GM12878 (cell line): ENCODE results near the gene MIEN1. TPM values are rescaled to one million over a fixed set of nuclear protein-coding genes. Genes with fewer than 3 reads are reported as not detected.

ENCODE experiments used
- ATAC-seq: fragments of 200-7000 bp; cut with Tn5 transposase; 3 replicates; pipeline ENCODE4 v1.9.1; 2020; ENCODE audit warnings: mild to moderate bottlenecking, moderate library complexity
- BruUV-seq: library from RNA; stranded (reverse); fragments of 400-500 nt; replicated peaks from 2 replicates; lab custom pipeline; 2021; lab: Mats Ljungman, UMichigan
- CTCF ChIA-PET: fragments of 300-600 bp; sonication (Branson Sonifier 250); formaldehyde crosslinking; extraction: SDS; loops from one replicate; lab custom pipeline; 2021; ENCODE audit warnings: inconsistent platforms; lab: Yijun Ruan, JAX
- POLR2A ChIA-PET: fragments of 350-600 bp; formaldehyde crosslinking; extraction: SDS; loops from one replicate; lab custom pipeline; 2021; ENCODE audit warnings: inconsistent platforms; lab: Charles Lee
- RAD21 ChIA-PET: fragments of 300-600 bp; sonication (Branson Sonifier 250); formaldehyde crosslinking; loops from one replicate; lab custom pipeline; 2023; ENCODE audit warnings: antibody characterized with exemption; ENCODE audit not compliant: unreplicated experiment; lab: Charles Lee
- SMC1A ChIA-PET: fragments of 300-600 bp; sonication (Branson Sonifier 250); formaldehyde crosslinking; loops from one replicate; lab custom pipeline; 2023; ENCODE audit not compliant: unreplicated experiment, uncharacterized antibody; lab: Charles Lee
- DNase-seq: peaks from one replicate; pipeline ENCODE4 v3.0.0-alpha.2; 2011; ENCODE audit warnings: low read depth, low spot score
- FAIRE-seq: peaks from 3 replicates; lab custom pipeline; 2011; peaks lifted over from hg19 to GRCh38; lab: Jason Lieb, UNC
- H2AFZ ChIP-seq: 2 replicates; pipeline ENCODE4 v1.6.0; 2011; ENCODE audit warnings: low read depth, low read length, control low read depth; ENCODE audit not compliant: control insufficient read depth
- H3K27ac ChIP-seq: 2 replicates; pipeline ENCODE4 v1.5.1; 2011; ENCODE audit warnings: control low read depth; ENCODE audit not compliant: control insufficient read depth, insufficient read depth
- H3K27me3 ChIP-seq, 2 experiments: replicated peaks in 1 of 2; 2 replicates each; pipeline versions ENCODE4 v1.6.0 to v1.6.1; 2011; ENCODE audit warnings: low read length in 1 of 2; ENCODE audit not compliant: control insufficient read depth in 2 of 2, insufficient read depth in 2 of 2
- H3K36me3 ChIP-seq, 2 experiments: 2 replicates each; pipeline ENCODE4 v1.5.1; 2011; ENCODE audit warnings: low read length in 1 of 2; ENCODE audit not compliant: control insufficient read depth in 2 of 2, insufficient read depth in 2 of 2
- H3K4me1 ChIP-seq: 2 replicates; pipeline ENCODE4 v1.6.1; 2011; ENCODE audit warnings: mild to moderate bottlenecking, low read length, moderate library complexity, mixed read lengths; ENCODE audit not compliant: control insufficient read depth, insufficient read depth
- H3K4me2 ChIP-seq: 2 replicates; pipeline ENCODE4 v1.6.0; 2011; ENCODE audit warnings: control low read depth; ENCODE audit not compliant: control insufficient read depth, insufficient read depth
- H3K4me3 ChIP-seq: fragments of 200-600 bp; sonication (generic); 2 replicates; pipeline ENCODE4 v1.5.1; 2016
- H3K79me2 ChIP-seq: 2 replicates; pipeline ENCODE4 v1.6.0; 2011; ENCODE audit warnings: low read length; ENCODE audit not compliant: control insufficient read depth, insufficient read depth
- H3K9ac ChIP-seq: 2 replicates; pipeline ENCODE4 v1.8.0; 2011; ENCODE audit warnings: low read length, control low read depth, mixed read lengths; ENCODE audit not compliant: control insufficient read depth, insufficient read depth
- H3K9me3 ChIP-seq: replicated peaks from 3 replicates; pipeline ENCODE4 v1.5.1; 2011; ENCODE audit warnings: mild to moderate bottlenecking, low read length; ENCODE audit not compliant: control insufficient read depth, insufficient read depth
- H4K20me1 ChIP-seq: 2 replicates; pipeline ENCODE4 v1.6.0; 2011; ENCODE audit not compliant: control insufficient read depth, insufficient read depth
- CHD2 ChIP-seq: IDR thresholded peaks from 2 replicates; pipeline ENCODE4 v1.6.1; 2011; ENCODE audit warnings: low read depth, low read length, improper control_type of control experiment, borderline replicate concordance
- IKZF1 ChIP-seq: fragments of 450-650 bp; conservative IDR thresholded peaks from 2 replicates; pipeline ENCODE4 v1.6.1; 2017; ENCODE audit warnings: antibody characterized with exemption, mild to moderate bottlenecking
- MTA3 ChIP-seq: IDR thresholded peaks from 2 replicates; pipeline ENCODE4 v1.6.1; 2012; ENCODE audit warnings: low read length, inconsistent platforms, borderline replicate concordance
- PML ChIP-seq: IDR thresholded peaks from 2 replicates; pipeline ENCODE4 v1.6.1; 2012; ENCODE audit warnings: low read length, inconsistent platforms
- RAD21 ChIP-seq: IDR thresholded peaks from 2 replicates; pipeline ENCODE4 v1.6.1; 2011; ENCODE audit warnings: mild to moderate bottlenecking, low read depth, low read length, moderate library complexity; ENCODE audit not compliant: insufficient read depth
- SPI1 ChIP-seq: IDR thresholded peaks from 2 replicates; pipeline ENCODE4 v1.6.1; 2011; ENCODE audit warnings: low read depth, mild to moderate bottlenecking, low read length, moderate library complexity, borderline replicate concordance; ENCODE audit not compliant: insufficient read depth
- WGBS: methylation state at CpG from one replicate; pipeline ENCODE4 v1.1.6; 2016; ENCODE audit warnings: low lambda C conversion rate; ENCODE audit not compliant: insufficient replicate concordance, insufficient coverage; ENCODE audit errors: missing lambda C conversion rate; 5-methylcytosine and 5-hydroxymethylcytosine counted together
- in situ Hi-C: fragments of 300-500 bp; cut with MboI; formaldehyde crosslinking; loops from 9 replicates; pipeline ENCODE4 v1.14.3; 2018; ENCODE audit warnings: mixed read lengths
- intact Hi-C: fragments of 100-400 bp; cut with micrococcal nuclease; formaldehyde crosslinking; loops from one replicate; pipeline ENCODE4 v1.14.2; 2022; ENCODE audit not compliant: unreplicated experiment
- microRNA-seq: library from miRNA; unstranded; fragments of <30 nt; microRNA quantifications from one replicate; pipeline ENCODE4, GENCODE V29; 2018
- polyA plus RNA-seq, 11 experiments: library from polyadenylated mRNA; depleted of rRNA in 4 of 11; unstranded in 6 of 11; stranded (reverse) in 5 of 11; fragments of >200 nt; fragmentation: Nextera tagmentation in 4 of 11; fragmentation: Illumina TruSeq in 1 of 11; extraction: Ambion mirVana in 4 of 11; extraction: Trizol in 1 of 11; gene quantifications; 1 replicate in 1 of 11; 2 replicates in 10 of 11; pipeline versions ENCODE4 v1.2.1 to v1.2.3, GENCODE V29; 2011 to 2016; ENCODE audit warnings: inconsistent platforms in 2 of 11, missing spikeins in 2 of 11, low read depth in 1 of 11
- small RNA-seq: library from RNA; depleted of rRNA; stranded (forward); fragments of <200 nt; gene quantifications from one replicate; pipeline ENCODE3, GENCODE V24; 2014
- total RNA-seq, 4 experiments: library from RNA; depleted of rRNA in 3 of 4; stranded (reverse); fragments of >200 nt in 3 of 4; fragmentation: Illumina TruSeq in 1 of 4; extraction: Trizol in 1 of 4; gene quantifications; 2 replicates each; pipeline versions ENCODE4 v1.2.1 to v1.2.3, GENCODE V29; 2013 to 2021
- TF ChIP-seq, protein P1 (sequence below): fragments of 450-650 bp; IDR thresholded peaks from 2 replicates; pipeline ENCODE4 v1.6.1; 2017; ENCODE audit warnings: mild to moderate bottlenecking, moderate library complexity

The MIEN1 gene
- total and polyA plus RNA-seq, 10 of the 15 experiments (the other 5 are each of a cell fraction or from before 2014, with no cell fraction given) = 24.9 to 89.1 (median 47.7) TPM

- Histone ChIP-seq H2AFZ (peak overlapping the region; percentile 81), H3K27ac (peak overlapping the region; percentile 33; the same call in 1 of the 2 replicates), H4K20me1 (no peaks in the 10 kb centered on the region), H3K4me1 (peaks cover 45% of the 10 kb centered on the region), H3K36me3 (no peaks in the 10 kb centered on the region), H3K79me2 (no peaks in the 10 kb centered on the region), H3K9me3 (no peaks in the 10 kb centered on the region), H3K4me2 (no peak overlapping the region), H3K4me3 (no peak overlapping the region), H3K9ac (no peak overlapping the region; the same call in 1 of the 2 replicates), H3K27me3 (no peaks in the 10 kb centered on the region)
- intact Hi-C loops = no loop called here
- SMC1A ChIA-PET = interaction anchor here (0.9 kb wide), 1 partner anchor 114 kb away, joined by 3 read pairs; no protein-coding TSS in a partner anchor
- no TSS peak for BruUV-seq
- CTCF ChIA-PET = interaction anchor here (0.6 to 2.8 kb wide), 10 partner anchors 9 to 191 kb away, joined by 3 to 11 read pairs (median 5); partner anchors contain the start of gene MIEN1
- ATAC-seq (peak; percentile 20; the same call in 1 of the 3 replicates), FAIRE-seq (no peak), DNase-seq (no peak)
- TF ChIP-seq, protein P1, sequence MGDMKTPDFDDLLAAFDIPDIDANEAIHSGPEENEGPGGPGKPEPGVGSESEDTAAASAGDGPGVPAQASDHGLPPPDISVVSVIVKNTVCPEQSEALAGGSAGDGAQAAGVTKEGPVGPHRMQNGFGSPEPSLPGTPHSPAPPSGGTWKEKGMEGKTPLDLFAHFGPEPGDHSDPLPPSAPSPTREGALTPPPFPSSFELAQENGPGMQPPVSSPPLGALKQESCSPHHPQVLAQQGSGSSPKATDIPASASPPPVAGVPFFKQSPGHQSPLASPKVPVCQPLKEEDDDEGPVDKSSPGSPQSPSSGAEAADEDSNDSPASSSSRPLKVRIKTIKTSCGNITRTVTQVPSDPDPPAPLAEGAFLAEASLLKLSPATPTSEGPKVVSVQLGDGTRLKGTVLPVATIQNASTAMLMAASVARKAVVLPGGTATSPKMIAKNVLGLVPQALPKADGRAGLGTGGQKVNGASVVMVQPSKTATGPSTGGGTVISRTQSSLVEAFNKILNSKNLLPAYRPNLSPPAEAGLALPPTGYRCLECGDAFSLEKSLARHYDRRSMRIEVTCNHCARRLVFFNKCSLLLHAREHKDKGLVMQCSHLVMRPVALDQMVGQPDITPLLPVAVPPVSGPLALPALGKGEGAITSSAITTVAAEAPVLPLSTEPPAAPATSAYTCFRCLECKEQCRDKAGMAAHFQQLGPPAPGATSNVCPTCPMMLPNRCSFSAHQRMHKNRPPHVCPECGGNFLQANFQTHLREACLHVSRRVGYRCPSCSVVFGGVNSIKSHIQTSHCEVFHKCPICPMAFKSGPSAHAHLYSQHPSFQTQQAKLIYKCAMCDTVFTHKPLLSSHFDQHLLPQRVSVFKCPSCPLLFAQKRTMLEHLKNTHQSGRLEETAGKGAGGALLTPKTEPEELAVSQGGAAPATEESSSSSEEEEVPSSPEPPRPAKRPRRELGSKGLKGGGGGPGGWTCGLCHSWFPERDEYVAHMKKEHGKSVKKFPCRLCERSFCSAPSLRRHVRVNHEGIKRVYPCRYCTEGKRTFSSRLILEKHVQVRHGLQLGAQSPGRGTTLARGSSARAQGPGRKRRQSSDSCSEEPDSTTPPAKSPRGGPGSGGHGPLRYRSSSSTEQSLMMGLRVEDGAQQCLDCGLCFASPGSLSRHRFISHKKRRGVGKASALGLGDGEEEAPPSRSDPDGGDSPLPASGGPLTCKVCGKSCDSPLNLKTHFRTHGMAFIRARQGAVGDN = peak; percentile 53; the same call in 1 of the 2 replicates
- no peak for TF ChIP-seq PML
- TF ChIP-seq MTA3 = no peak
- TF ChIP-seq IKZF1 = peak; percentile 47; the same call in 1 of the 2 replicates
- TF ChIP-seq SPI1 = 0 out of 2 replicates have a peak, but pooled peaks have one; percentile 5
- TF ChIP-seq CHD2 = no peak
- TF ChIP-seq RAD21 = no peak
- POLR2A ChIA-PET = interaction anchor here (0.5 to 1.4 kb wide), 2 partner anchors 9 to 97 kb away, joined by 3 to 7 read pairs; no protein-coding TSS in a partner anchor
- RAD21 ChIA-PET = interaction anchor here (0.7 kb wide), 1 partner anchor 41 kb away, joined by 3 read pairs; no protein-coding TSS in a partner anchor
- in situ Hi-C loops = no loop called here
- 55% methylated on average over 12 of the region's 12 CpGs for WGBS
Observed at GRCh38 chr17:39679521-39680192, 50.7 kb downstream of the MIEN1 start.

Small RNA genes within 50 kb of the gene (microRNA-seq; reads per million reads assigned to microRNA genes)
- gene MIR4728 = not detected

Small RNA genes within 50 kb of the gene (small RNA-seq; reads per million reads assigned to genes)
- not detected for gene MIR4728

Other genes starting within 250 kb of the MIEN1 start
Only the 7 nearest of the 14 such genes appear.
- not detected in 2 replicates for gene PPP1R1B, start 103.6 kb downstream of the MIEN1 start, total RNA-seq (2014; rRNA removed)
- gene PPP1R1B, start 103.6 kb downstream of the MIEN1 start, total RNA-seq (2014; rRNA removed; fragmentation: Illumina TruSeq; extraction: Trizol) = not detected in 2 replicates
- not detected in 2 replicates for gene PPP1R1B, start 103.6 kb downstream of the MIEN1 start, total RNA-seq (2021)
- 0.08 and 0.10 TPM in 2 replicates for gene PPP1R1B, start 103.6 kb downstream of the MIEN1 start, polyA plus RNA-seq (2011; rRNA removed)
- not detected in 2 replicates for gene PPP1R1B, start 103.6 kb downstream of the MIEN1 start, polyA plus RNA-seq (2014; fragmentation: Illumina TruSeq; extraction: Trizol)
- gene PPP1R1B, start 103.6 kb downstream of the MIEN1 start, polyA plus RNA-seq (2014; fragmentation: Nextera tagmentation; extraction: Ambion mirVana) = not detected
- gene PPP1R1B, start 103.6 kb downstream of the MIEN1 start, polyA plus RNA-seq (2014; rRNA removed) = not detected in 2 replicates
- not detected for gene PPP1R1B, start 103.6 kb downstream of the MIEN1 start, polyA plus RNA-seq (2016; fragmentation: Nextera tagmentation; extraction: Ambion mirVana)
- gene STARD3, start 93.4 kb downstream of the MIEN1 start, total RNA-seq (2014; rRNA removed) = 16.4 and 21.5 TPM in 2 replicates
- 14.3 and 15.8 TPM in 2 replicates for gene STARD3, start 93.4 kb downstream of the MIEN1 start, total RNA-seq (2014; rRNA removed; fragmentation: Illumina TruSeq; extraction: Trizol)
- 46.3 and 48.2 TPM in 2 replicates for gene STARD3, start 93.4 kb downstream of the MIEN1 start, total RNA-seq (2021)
- gene STARD3, start 93.4 kb downstream of the MIEN1 start, polyA plus RNA-seq (2011; rRNA removed) = 34.0 and 57.7 TPM in 2 replicates
- 17.7 and 24.8 TPM in 2 replicates for gene STARD3, start 93.4 kb downstream of the MIEN1 start, polyA plus RNA-seq (2014; fragmentation: Illumina TruSeq; extraction: Trizol)
- gene STARD3, start 93.4 kb downstream of the MIEN1 start, polyA plus RNA-seq (2014; fragmentation: Nextera tagmentation; extraction: Ambion mirVana) = 1 to 10 TPM in 1 of 2 experiments, under 1 TPM in 1; 0.08 to 1.4 TPM
- 41.0 and 62.7 TPM in 2 replicates for gene STARD3, start 93.4 kb downstream of the MIEN1 start, polyA plus RNA-seq (2014; rRNA removed)
- gene STARD3, start 93.4 kb downstream of the MIEN1 start, polyA plus RNA-seq (2016; fragmentation: Nextera tagmentation; extraction: Ambion mirVana) = 10 to 100 TPM; 30.2 to 38.8 TPM
- gene TCAP, start 65.2 kb downstream of the MIEN1 start, total RNA-seq (2014; rRNA removed) = 0.17 and 0.33 TPM in 2 replicates
- gene TCAP, start 65.2 kb downstream of the MIEN1 start, total RNA-seq (2014; rRNA removed; fragmentation: Illumina TruSeq; extraction: Trizol) = 0.32 and 0.36 TPM in 2 replicates
- gene TCAP, start 65.2 kb downstream of the MIEN1 start, total RNA-seq (2021) = 0.69 and 0.95 TPM in 2 replicates
- 0.39 and 0.40 TPM in 2 replicates for gene TCAP, start 65.2 kb downstream of the MIEN1 start, polyA plus RNA-seq (2011; rRNA removed)
- gene TCAP, start 65.2 kb downstream of the MIEN1 start, polyA plus RNA-seq (2014; fragmentation: Illumina TruSeq; extraction: Trizol) = 0.25 TPM in 1 of 2 replicates, not detected in the other
- gene TCAP, start 65.2 kb downstream of the MIEN1 start, polyA plus RNA-seq (2014; fragmentation: Nextera tagmentation; extraction: Ambion mirVana) = not detected
- gene TCAP, start 65.2 kb downstream of the MIEN1 start, polyA plus RNA-seq (2014; rRNA removed) = 0.76 and 1.0 TPM in 2 replicates
- under 1 TPM in 1 of 2 experiments, not detected in 1; 0.18 TPM for gene TCAP, start 65.2 kb downstream of the MIEN1 start, polyA plus RNA-seq (2016; fragmentation: Nextera tagmentation; extraction: Ambion mirVana)
- gene PNMT, start 62.1 kb downstream of the MIEN1 start, total RNA-seq (2014; rRNA removed) = not detected in 2 replicates
- gene PNMT, start 62.1 kb downstream of the MIEN1 start, total RNA-seq (2014; rRNA removed; fragmentation: Illumina TruSeq; extraction: Trizol) = not detected in 2 replicates
- gene PNMT, start 62.1 kb downstream of the MIEN1 start, total RNA-seq (2021) = not detected in 2 replicates
- not detected in 2 replicates for gene PNMT, start 62.1 kb downstream of the MIEN1 start, polyA plus RNA-seq (2011; rRNA removed)
- not detected in 2 replicates for gene PNMT, start 62.1 kb downstream of the MIEN1 start, polyA plus RNA-seq (2014; fragmentation: Illumina TruSeq; extraction: Trizol)
- not detected for gene PNMT, start 62.1 kb downstream of the MIEN1 start, polyA plus RNA-seq (2014; fragmentation: Nextera tagmentation; extraction: Ambion mirVana)
- gene PNMT, start 62.1 kb downstream of the MIEN1 start, polyA plus RNA-seq (2014; rRNA removed) = 0.24 TPM in 1 of 2 replicates, not detected in the other
- gene PNMT, start 62.1 kb downstream of the MIEN1 start, polyA plus RNA-seq (2016; fragmentation: Nextera tagmentation; extraction: Ambion mirVana) = not detected
- gene PGAP3, start 42.5 kb downstream of the MIEN1 start, total RNA-seq (2014; rRNA removed) = 6.4 and 7.4 TPM in 2 replicates
- gene PGAP3, start 42.5 kb downstream of the MIEN1 start, total RNA-seq (2014; rRNA removed; fragmentation: Illumina TruSeq; extraction: Trizol) = 2.7 and 4.3 TPM in 2 replicates
- 10.0 and 10.5 TPM in 2 replicates for gene PGAP3, start 42.5 kb downstream of the MIEN1 start, total RNA-seq (2021)
- 2.8 and 6.6 TPM in 2 replicates for gene PGAP3, start 42.5 kb downstream of the MIEN1 start, polyA plus RNA-seq (2011; rRNA removed)
- 2.6 and 5.1 TPM in 2 replicates for gene PGAP3, start 42.5 kb downstream of the MIEN1 start, polyA plus RNA-seq (2014; fragmentation: Illumina TruSeq; extraction: Trizol)
- gene PGAP3, start 42.5 kb downstream of the MIEN1 start, polyA plus RNA-seq (2014; fragmentation: Nextera tagmentation; extraction: Ambion mirVana) = 1 to 10 TPM in 1 of 2 experiments, under 1 TPM in 1; 0.21 to 1.2 TPM
- gene PGAP3, start 42.5 kb downstream of the MIEN1 start, polyA plus RNA-seq (2014; rRNA removed) = 5.6 and 8.4 TPM in 2 replicates
- gene PGAP3, start 42.5 kb downstream of the MIEN1 start, polyA plus RNA-seq (2016; fragmentation: Nextera tagmentation; extraction: Ambion mirVana) = 1 to 10 TPM; 4.9 to 5.9 TPM
- gene ERBB2, start 30.5 kb downstream of the MIEN1 start, total RNA-seq (2014; rRNA removed) = 4.1 and 5.5 TPM in 2 replicates
- gene ERBB2, start 30.5 kb downstream of the MIEN1 start, total RNA-seq (2014; rRNA removed; fragmentation: Illumina TruSeq; extraction: Trizol) = 3.9 and 4.7 TPM in 2 replicates
- gene ERBB2, start 30.5 kb downstream of the MIEN1 start, total RNA-seq (2021) = 6.8 and 7.0 TPM in 2 replicates
- gene ERBB2, start 30.5 kb downstream of the MIEN1 start, polyA plus RNA-seq (2011; rRNA removed) = 4.0 and 4.2 TPM in 2 replicates
- 3.1 and 4.5 TPM in 2 replicates for gene ERBB2, start 30.5 kb downstream of the MIEN1 start, polyA plus RNA-seq (2014; fragmentation: Illumina TruSeq; extraction: Trizol)
- gene ERBB2, start 30.5 kb downstream of the MIEN1 start, polyA plus RNA-seq (2014; fragmentation: Nextera tagmentation; extraction: Ambion mirVana) = under 1 TPM; 0.39 to 0.77 TPM
- gene ERBB2, start 30.5 kb downstream of the MIEN1 start, polyA plus RNA-seq (2014; rRNA removed) = 5.0 and 7.0 TPM in 2 replicates
- gene ERBB2, start 30.5 kb downstream of the MIEN1 start, polyA plus RNA-seq (2016; fragmentation: Nextera tagmentation; extraction: Ambion mirVana) = 1 to 10 TPM; 3.2 to 3.7 TPM
- gene GRB7, start 7.4 kb upstream of the MIEN1 start, total RNA-seq (2014; rRNA removed) = 0.16 and 0.34 TPM in 2 replicates
- 0.09 TPM in 1 of 2 replicates, not detected in the other for gene GRB7, start 7.4 kb upstream of the MIEN1 start, total RNA-seq (2014; rRNA removed; fragmentation: Illumina TruSeq; extraction: Trizol)
- gene GRB7, start 7.4 kb upstream of the MIEN1 start, total RNA-seq (2021) = 0.23 and 0.45 TPM in 2 replicates
- 0.05 and 0.10 TPM in 2 replicates for gene GRB7, start 7.4 kb upstream of the MIEN1 start, polyA plus RNA-seq (2011; rRNA removed)
- 0.19 and 0.65 TPM in 2 replicates for gene GRB7, start 7.4 kb upstream of the MIEN1 start, polyA plus RNA-seq (2014; fragmentation: Illumina TruSeq; extraction: Trizol)
- not detected for gene GRB7, start 7.4 kb upstream of the MIEN1 start, polyA plus RNA-seq (2014; fragmentation: Nextera tagmentation; extraction: Ambion mirVana)
- 0.19 and 0.36 TPM in 2 replicates for gene GRB7, start 7.4 kb upstream of the MIEN1 start, polyA plus RNA-seq (2014; rRNA removed)
- under 1 TPM in 1 of 2 experiments, not detected in 1; 0.09 TPM for gene GRB7, start 7.4 kb upstream of the MIEN1 start, polyA plus RNA-seq (2016; fragmentation: Nextera tagmentation; extraction: Ambion mirVana)